Pancreas (tissue), 10 donors: ENCODE data around the gene CLSTN2. TPM values are rescaled to one million over a fixed set of nuclear protein-coding genes. Genes with fewer than 3 reads are reported as not detected.

ENCODE experiments used
- ATAC-seq, 4 donors: fragments of 200-7000 bp; cut with Tn5 transposase; one replicate each; pipeline versions ENCODE4 v1.8.0 to v1.9.1; 2020; ENCODE audit warnings: mild to moderate bottlenecking in 4 of 4, moderate library complexity in 4 of 4
- DNase-seq, 6 donors: peaks; one replicate each; pipeline ENCODE4 v3.0.0-alpha.2; 2020
- FAIRE-seq: peaks from 2 replicates; lab custom pipeline; 2012; peaks lifted over from hg19 to GRCh38; lab: Jason Lieb, UNC
- H3K27ac ChIP-seq, 4 donors: fragments of 200-600 bp; sonication (generic); 1 replicate in 3 of 4; 2 replicates in 1 of 4; pipeline versions ENCODE4 v1.5.0 to v1.8.0; 2020
- H3K27me3 ChIP-seq, 4 donors: fragments of 200-600 bp; one replicate each; pipeline ENCODE4 v1.8.0; 2021
- H3K36me3 ChIP-seq, 3 donors: fragments of 200-600 bp; sonication (generic) in 1 of 3; one replicate each; pipeline versions ENCODE4 v1.5.0 to v1.8.0; 2020 to 2021
- H3K4me1 ChIP-seq, 3 donors: fragments of 200-600 bp; one replicate each; pipeline ENCODE4 v1.8.0; 2021
- H3K4me3 ChIP-seq, 4 donors: fragments of 200-600 bp; sonication (generic) in 2 of 4; one replicate each; pipeline versions ENCODE4 v1.5.0 to v1.8.0; 2020 to 2021
- H3K9me3 ChIP-seq, 4 donors: fragments of 200-600 bp; one replicate each; pipeline ENCODE4 v1.8.0; 2021
- CTCF ChIP-seq, 4 donors: fragments of 200-600 bp; sonication (generic) in 3 of 4; IDR thresholded peaks; one replicate each; pipeline versions ENCODE4 v1.5.0 to v1.8.0; 2021; ENCODE audit warnings: antibody characterized with exemption in 4 of 4
- WGBS, 2 donors: extraction: QIAGEN DNeasy Blood & Tissue Kit; methylation state at CpG; one replicate each; pipeline ENCODE4 v1.1.7; 2013; 5-methylcytosine and 5-hydroxymethylcytosine counted together
- intact Hi-C, 3 donors: fragments of 100-400 bp; cut with DNase I; formaldehyde crosslinking; loops; one replicate each; pipeline versions ENCODE4 v1.11.1 to v1.14.2; 2022
- polyA plus RNA-seq, 2 donors: library from polyadenylated mRNA; stranded (reverse); fragments of 200-250 nt; gene quantifications; one replicate each; pipeline ENCODE4 v1.2.3, GENCODE V29; 2013
- total RNA-seq, 6 donors: library from RNA; stranded (reverse); fragmentation: NEBNext Ultra II Directional in 4 of 6; extraction: Animal tissue kit (Norgen Biotek cat#: 25700) in 4 of 6; gene quantifications; one replicate each; pipeline versions ENCODE4 v1.2.1 to v1.2.4, GENCODE V29; 2021 to 2023
- donor health status: healthy with polysubstance abuse.
- donor health status: DM: no; HTN: no; CAD: no; lungs with moderate emphysema.
- donor health status: DM: no; HTN: no; CAD: no.
- donor health status: control.
- donor health status: control.
- donor health status: Bipolar disorder and iron deficiency.
- donor health status: DM: yes; HTN: yes; CAD: no.
- donor health status: DM: no; HTN: no; CAD: no.
- donor health status: DM: no; HTN: no; CAD: no.
- donor health status: DM: yes; HTN: yes; CAD: no.

Gene CLSTN2
- total and polyA plus RNA-seq, 8 donors = 0.65 to 9.3 (median 2.9) TPM

GRCh38 chr3:140010391-140010790 lies 75.4 kb downstream of the CLSTN2 start:
- no peaks in the 10 kb centered on the region for H3K27me3 ChIP-seq
- intact Hi-C loops = no loop called here
- peaks cover 6 to 11% (median 10%) of the 10 kb centered on the region in 3 donors for H3K4me1 ChIP-seq
- no peak for DNase-seq
- H3K4me3 ChIP-seq = no peak overlapping the region
- WGBS, 2 donors = 48 to 50% methylated on average over 2 of the region's 2 CpGs
- H3K36me3 ChIP-seq = no peaks in the 10 kb centered on the region
- no peak for ATAC-seq
- H3K27ac ChIP-seq = no peak overlapping the region
- no peaks in the 10 kb centered on the region for H3K9me3 ChIP-seq
- FAIRE-seq = no peak
- no peak for TF ChIP-seq CTCF (IDR thresholded peaks at IDR 0.05)

DNA sequence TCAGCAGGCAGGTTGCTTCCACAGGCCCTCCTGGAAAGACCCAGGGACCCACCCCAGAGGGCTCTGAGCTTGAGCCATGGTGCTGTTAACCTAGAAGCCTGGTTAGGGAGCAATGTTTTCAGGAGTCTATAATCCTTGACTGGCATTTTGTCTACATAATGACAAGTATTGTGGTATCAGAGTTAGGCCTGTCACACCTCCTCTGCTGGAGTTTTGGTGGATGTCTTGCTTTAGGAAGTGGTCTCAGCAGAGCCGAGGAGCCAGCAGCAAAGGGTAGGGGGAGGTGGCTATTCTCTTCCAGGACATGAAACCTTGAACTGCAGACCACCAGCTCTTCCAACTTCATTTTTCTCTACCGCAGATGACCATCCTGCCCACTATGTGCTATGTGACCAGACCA lies 76.1 kb downstream of the CLSTN2 start:
- Histone ChIP-seq H3K4me3 (no peak overlapping the region), H3K27ac (no peak overlapping the region), H3K36me3 (no peaks in the 10 kb centered on the region), H3K9me3 (no peaks in the 10 kb centered on the region), H3K27me3 (no peaks in the 10 kb centered on the region), H3K4me1 (peaks cover 6 to 11% (median 10%) of the 10 kb centered on the region in 3 donors)
- ATAC-seq (no peak), DNase-seq (no peak), FAIRE-seq (no peak)
- TF ChIP-seq CTCF (IDR thresholded peaks at IDR 0.05) = no peak
- intact Hi-C loops = no loop called here
- WGBS, 2 donors = 94 to 95% methylated on average over 2 of the region's 2 CpGs

DNA sequence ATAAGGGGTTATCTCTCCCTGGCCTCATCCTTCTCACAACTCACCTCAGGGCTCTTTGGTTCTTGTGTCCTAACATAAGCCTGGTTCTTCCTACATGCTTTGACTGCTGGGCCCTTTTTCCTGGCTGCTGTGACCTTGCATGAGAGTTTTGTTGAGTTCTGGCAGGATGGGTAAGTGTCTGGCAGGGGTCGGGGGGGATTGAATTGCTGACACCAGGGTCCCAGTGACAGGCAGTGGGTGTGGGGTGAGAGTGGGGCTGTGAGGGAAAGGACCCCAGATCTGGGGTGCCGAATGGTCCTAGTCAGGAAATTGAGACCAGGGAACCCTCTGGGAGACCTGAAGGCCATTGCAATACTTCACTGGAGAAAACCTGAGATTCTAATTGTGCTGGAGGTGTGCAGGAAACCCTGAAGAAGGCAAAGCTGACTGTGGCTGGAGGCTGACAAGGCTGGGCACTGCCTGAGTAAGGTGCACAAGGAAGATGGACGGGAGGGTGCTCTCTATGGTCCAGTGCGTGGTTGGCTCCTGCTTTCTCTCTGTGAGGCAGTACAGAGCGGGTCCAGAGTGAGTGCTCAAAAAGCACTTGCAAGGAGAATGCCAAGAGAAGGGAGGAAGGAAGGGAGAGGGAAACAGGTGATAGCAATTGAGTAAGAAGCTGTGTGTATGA lies 76.8 kb downstream of the CLSTN2 start:
- no peak overlapping the region for H3K4me3 ChIP-seq
- DNase-seq (no peak), FAIRE-seq (no peak), ATAC-seq (no peak)
- no peak for TF ChIP-seq CTCF (IDR thresholded peaks at IDR 0.05)
- WGBS, 2 donors = 87 to 94% methylated on average over 5 of the region's 5 CpGs
- H3K27ac ChIP-seq = no peak overlapping the region
- H3K9me3 ChIP-seq = no peaks in the 10 kb centered on the region
- peaks cover 6 to 11% (median 10%) of the 10 kb centered on the region in 3 donors for H3K4me1 ChIP-seq
- no peaks in the 10 kb centered on the region for H3K27me3 ChIP-seq
- H3K36me3 ChIP-seq = no peaks in the 10 kb centered on the region
- intact Hi-C loops = no loop called here

DNA sequence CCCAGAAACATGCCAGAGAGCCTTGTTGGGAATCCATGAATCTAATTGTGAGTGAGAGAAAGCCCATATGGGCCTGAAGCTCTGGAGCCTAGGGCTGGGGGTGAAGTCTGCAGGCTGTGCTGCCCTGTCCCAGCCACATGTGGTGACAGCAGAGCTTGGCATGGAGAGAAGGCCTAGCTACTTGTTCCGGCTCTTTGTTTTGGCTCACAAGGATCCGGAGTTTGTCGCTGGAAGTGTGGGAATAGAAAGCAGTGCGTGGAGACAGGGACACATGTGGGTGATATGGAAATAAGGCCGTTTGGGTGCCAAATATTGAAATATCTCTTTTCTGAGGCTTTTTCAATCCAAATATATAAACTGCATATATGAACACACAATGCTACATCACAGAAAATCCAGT lies 78.2 kb downstream of the CLSTN2 start:
- no peak overlapping the region for H3K27ac ChIP-seq
- no peak for TF ChIP-seq CTCF (IDR thresholded peaks at IDR 0.05)
- no peaks in the 10 kb centered on the region for H3K9me3 ChIP-seq
- intact Hi-C loops = no loop called here
- WGBS, 2 donors = 83 to 95% methylated on average over 5 of the region's 5 CpGs
- no peak for DNase-seq
- no peak for FAIRE-seq
- peaks cover 6 to 11% (median 10%) of the 10 kb centered on the region in 3 donors for H3K4me1 ChIP-seq
- no peak overlapping the region for H3K4me3 ChIP-seq
- ATAC-seq = no peak
- H3K27me3 ChIP-seq = no peaks in the 10 kb centered on the region
- no peaks in the 10 kb centered on the region for H3K36me3 ChIP-seq

- no peak for FAIRE-seq
- 68 to 90% methylated on average over 3 of the region's 3 CpGs for WGBS, 2 donors
Observed at GRCh38 chr3:140014831-140015495, 80.0 kb downstream of the CLSTN2 start.

More at GRCh38 chr3:140014831-140015495, 80.0 kb downstream of the CLSTN2 start:
- no peak for DNase-seq
- no peak for TF ChIP-seq CTCF (IDR thresholded peaks at IDR 0.05)
- no peak overlapping the region for H3K27ac ChIP-seq
- no peaks in the 10 kb centered on the region for H3K36me3 ChIP-seq
- ATAC-seq = no peak
- intact Hi-C loops = no loop called here
- H3K9me3 ChIP-seq = no peaks in the 10 kb centered on the region
- H3K27me3 ChIP-seq = no peaks in the 10 kb centered on the region
- no peaks in the 10 kb centered on the region for H3K4me1 ChIP-seq
- H3K4me3 ChIP-seq = no peak overlapping the region
